Stimulated activated naive CD4-positive, alpha-beta T cell (primary cell): Measurements from ENCODE around the gene GATA2.

ENCODE experiments used
- DNase-seq, 6 experiments: peaks; one replicate each; lab custom pipeline; 2025; lab: John Stamatoyannopoulos, UW

Gene GATA2

DNA sequence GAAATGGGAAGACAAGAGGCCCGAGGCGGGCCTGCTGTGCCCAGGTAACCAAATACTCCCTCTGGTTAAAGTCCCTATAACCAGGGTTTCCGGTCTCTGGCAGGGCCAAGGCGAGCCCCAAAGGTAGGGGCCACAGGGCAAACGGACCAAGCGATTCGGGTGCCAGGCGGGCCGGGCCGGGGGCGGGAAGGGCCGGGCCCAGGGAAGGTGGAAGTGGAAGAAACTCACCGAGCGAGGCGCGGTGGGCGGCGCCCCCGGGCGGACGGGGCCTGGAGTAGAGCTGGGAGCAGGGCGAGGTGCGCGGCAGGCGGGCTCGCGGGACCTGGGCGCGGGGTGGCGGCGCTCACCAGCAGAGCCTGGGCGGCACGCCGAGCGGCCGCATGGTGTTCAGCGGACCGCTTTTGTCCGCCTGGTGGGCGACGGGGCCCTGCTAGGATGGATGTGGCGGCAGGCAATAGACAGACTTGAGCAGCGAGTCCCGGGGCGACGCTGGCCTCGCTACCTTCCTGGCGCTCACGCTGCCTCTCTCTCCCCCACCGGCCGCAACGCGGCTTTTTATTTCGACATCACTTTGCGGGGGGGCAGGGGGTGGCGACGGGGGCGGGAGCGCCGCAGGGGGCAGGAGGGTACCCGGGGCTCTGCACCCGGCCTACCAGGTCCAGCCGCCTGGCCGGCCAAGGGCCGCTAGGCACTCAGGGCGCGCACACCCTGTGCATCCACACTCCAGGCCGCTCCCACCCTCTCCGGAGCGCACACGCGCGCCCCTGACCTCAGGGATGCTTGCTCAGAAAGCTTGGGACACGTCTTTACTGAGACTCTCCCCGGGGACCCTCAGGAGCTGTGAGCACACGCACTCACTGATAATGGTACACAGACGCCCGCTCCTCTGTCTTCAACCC is at the start of gene GATA2:
Gene GATA2, minus strand, starts transcription at position 531 of the 899 bp plus-strand sequence. CDS start 6,170 bp downstream, outside the sequence.
- DNase-seq, result peak in 4 of 6 experiments; percentile 16 to 57 (median 33)

DNA sequence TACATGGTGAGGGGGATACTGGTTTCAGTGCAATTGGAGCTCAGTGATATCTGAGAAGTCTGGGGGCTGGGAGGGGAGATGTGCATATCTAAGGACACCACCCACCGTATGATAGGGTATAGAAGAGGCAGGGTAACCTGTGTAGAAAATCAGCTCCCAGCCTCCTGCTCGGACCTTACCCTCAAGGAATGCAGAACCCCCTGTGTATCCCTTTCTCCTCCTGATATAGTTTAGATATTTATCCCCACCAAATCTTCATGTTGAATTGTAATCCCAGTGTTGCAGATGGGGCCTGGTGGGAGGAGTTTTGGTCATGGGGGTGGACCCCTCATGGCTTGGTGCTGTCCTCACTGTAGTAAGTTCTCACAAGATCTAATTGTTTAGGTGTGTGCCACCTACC is 48.2 kb upstream of the GATA2 start:
- no peak for DNase-seq

DNA sequence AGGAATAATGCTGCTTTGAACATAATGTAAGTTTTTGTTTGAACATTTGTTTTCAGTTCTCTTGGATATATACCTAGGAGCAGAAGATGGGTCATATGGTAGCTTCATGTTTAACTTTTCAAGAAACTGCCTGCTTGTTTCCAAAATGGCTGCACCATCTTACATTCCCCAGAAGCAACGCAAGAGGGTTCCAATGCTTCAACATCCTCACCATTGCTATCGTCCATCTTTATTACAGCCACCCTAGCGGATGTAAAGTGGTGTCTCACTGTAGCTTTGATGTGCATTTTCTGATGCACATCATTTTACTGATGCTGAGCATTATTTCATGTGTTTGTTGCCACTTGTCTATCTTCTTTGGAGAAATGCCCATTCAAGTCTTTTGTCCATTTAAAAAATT is 46.4 kb upstream of the GATA2 start:
- DNase-seq, result no peak

DNA sequence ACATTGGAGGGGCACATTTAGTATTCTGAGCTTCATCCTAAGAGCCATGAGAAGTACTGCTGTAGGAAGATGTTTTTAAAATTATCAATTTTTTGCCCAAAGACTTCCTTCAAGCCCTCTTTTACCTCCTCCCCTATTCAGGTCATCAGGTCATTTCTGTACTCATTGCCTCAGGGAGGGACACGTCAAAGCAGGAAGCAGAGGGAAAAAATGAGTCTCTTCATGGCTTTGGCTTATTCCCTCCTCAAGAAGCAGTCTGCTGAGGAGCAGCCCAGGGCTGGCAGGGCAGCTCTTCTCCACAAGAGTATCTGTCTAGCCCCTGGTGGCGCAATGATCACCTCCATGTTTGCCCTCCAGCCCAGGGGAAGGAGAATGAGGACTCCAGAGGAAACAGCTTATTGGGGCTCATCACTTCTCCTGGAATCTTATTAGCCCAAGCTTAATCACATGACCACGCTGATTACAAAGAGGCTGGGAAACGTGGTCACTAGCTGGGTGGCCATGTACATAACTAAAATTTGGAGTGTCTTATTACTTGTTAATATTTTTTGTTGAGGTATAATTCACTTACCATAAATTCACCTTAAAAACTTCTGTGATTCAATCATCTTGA is 44.2 kb upstream of the GATA2 start:
- no peak for DNase-seq

DNA sequence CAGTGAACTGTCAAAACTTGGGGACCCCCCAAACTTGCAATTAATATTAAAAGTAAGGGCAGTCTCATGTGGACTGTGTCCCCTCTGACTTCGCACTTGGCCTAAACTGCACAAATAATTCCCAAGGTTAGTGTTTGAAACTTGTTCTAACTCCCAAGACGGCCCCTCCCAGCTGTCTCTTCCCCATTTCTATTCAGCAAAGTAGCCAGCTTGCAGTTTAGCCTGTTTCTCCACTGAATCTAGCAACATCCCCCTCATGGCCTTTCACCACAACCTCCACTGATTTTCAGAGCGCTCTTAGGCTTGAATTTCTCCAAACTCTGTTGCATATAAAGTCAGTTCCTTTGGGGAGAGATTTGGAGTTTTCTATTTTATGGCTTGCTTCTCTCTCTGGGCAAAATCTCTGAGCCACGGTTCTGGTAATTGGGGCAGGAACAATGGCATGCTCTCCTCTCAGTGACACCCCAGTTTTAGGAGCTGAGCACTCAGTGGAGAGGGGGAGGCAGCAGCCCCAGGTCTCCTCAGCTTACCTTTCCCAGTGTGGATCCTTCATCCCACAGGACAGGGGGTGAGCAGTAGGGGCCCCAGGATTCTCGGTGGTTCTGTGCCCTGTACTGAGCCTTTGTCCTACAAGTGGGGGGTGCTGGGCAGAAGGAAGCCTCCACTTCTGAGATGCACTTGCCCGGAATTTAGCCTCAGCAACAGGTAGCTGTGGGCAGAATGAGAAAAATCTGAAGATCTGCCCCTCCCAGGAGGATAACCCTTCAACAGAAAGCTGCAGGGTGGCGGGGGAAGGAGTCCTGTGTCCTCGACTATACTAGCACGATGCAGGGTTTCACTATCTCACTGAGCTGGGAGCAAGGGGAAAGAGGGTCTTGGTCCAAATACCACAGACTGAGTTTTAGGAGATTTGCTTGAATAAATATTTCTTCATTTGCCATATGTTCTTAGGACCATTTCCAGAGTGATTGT is 39.3 kb upstream of the GATA2 start:
- DNase-seq, result no peak

DNA sequence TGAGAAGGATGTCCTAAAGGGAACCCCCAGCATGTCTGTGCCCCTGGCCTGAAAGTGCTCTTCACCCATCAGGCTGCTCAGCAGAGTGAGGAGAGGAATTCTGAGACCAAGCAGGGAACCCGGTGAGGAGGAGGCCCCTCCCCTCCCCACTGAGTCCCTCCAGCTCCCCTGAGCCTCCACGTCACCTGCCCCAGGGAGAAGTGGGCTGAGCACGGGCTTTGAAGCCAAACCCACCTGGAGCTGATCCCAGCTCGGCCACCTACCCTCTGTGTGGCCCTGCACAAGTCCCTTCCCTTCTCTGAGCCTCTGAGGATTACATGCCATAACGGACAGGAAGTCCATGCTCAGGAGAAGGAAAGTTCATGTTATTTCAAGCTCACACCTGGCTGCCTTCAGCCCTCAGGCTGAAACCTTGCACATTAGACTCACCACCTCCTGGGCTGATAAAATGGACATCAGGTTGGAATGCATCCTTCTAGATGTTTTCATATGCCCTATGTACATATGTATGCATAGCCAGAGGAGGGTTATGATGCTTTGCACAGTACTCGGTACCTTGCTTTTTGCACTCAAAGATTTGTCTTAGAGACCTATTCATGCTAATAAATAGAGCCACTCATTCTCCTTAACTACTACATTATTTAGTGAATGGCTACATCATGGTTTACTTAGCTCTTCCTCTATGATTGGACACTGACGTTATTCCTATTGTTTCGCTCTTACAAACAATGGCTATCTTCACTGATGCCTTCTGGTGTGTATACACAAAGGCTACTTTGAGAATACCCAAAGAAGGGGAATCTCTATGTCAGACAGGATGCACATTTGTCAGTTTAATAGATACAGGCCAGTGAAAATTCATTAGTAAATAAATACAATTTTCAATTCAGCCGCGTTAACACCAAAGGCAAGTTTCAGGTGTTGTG is 31.6 kb upstream of the GATA2 start:
- DNase-seq, result no peak

DNA sequence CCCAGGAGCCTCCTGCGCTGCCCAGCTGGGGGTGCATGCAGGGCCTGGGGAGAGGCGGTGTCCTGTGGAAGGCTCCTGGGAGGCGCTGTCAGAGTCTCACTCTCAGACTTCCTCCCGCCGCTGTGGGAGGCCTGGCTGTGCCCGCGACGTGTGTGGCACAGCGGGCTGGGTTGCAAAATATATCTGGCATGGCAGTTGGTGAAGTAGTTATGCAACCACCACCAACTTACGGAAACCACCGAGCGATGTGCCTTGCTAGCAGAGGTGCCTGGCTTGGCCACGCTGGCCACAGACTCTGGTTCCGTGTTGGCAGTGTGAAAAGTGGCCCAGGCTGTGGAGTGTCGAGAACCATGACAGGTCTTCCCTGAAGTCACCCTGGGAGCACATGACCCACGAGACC is 30.6 kb upstream of the GATA2 start:
- DNase-seq, result no peak

DNA sequence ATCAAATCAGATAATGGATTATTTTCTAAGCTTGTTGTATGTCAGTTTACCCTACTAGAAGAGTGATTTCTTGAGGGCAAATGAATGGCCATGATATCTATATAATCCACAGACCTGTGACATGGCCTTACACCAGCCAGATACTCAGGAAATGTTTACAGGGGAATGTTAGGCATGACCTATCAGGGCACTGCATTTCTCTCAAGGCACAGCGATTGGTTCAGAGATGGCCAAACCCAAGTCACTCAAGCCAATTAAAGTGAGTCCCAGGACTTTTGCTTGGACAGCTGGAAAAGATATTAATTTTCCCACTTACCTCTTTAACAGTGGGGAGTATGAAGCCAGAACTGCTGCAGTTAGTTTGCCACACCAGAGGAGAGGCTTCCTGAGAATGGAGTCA is 28.7 kb upstream of the GATA2 start:
- no peak for DNase-seq

DNA sequence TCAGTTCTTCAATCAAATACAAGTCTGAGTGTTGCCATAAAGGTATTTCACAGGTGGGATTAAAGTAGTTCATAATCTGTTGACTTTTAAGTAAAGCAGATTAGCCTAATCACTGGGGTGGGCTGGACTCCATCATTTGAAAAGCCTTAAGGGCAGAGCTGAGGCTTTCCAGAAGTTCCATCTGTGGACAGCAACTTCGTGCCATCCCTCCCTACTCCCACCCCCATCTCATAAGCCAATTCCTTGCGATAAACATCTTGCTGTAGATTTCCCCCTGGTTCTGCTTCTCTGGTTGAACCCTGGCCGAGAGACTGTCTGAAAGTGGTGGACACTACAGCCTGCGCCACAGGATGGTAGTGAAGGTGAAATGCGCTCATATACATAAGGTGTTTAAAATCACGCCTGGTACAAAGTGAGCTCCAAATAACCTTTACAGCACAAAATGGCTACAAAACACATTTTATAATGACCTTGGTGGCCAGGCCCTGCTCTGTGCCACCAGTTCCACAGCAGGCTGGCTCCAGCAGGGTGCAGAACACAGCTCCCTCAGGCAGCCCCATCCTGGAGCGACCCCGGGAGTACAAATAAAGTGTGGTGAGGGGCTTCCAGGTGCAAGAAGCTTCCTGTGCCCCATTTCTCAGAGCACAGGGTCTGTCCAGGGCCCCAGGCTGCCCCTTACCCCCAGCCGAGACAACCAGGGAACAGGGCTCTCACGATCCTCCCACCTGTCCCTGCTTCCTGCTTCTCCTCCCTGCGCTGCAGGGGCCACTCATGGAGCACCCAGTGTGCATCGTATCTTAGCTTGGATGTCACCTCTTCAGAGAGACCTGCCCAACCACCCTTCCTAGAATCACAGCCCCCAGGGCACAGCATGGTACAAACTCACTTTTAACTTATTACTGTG is 25.8 kb upstream of the GATA2 start:
- DNase-seq, result no peak

DNA sequence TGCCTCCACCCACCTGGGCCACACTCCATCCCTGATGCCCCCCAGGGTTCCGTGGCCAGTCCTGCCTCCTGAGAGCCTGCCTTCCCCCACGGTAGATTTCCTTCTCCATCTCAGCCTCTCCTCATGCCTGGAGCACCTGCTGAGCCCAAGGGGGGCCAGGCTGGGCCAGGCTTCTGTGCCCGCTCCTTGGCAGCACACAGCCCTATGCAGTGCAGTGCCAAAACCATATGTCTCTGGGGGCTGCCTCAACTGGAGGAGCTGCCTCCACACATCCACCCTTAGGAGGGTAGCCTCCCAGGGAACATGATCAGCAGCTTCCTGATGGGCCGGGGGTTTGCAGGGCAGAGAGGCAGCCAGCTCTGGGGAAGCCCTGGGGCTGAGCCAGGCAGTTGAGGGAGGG is 24.6 kb upstream of the GATA2 start:
- no peak for DNase-seq

DNA sequence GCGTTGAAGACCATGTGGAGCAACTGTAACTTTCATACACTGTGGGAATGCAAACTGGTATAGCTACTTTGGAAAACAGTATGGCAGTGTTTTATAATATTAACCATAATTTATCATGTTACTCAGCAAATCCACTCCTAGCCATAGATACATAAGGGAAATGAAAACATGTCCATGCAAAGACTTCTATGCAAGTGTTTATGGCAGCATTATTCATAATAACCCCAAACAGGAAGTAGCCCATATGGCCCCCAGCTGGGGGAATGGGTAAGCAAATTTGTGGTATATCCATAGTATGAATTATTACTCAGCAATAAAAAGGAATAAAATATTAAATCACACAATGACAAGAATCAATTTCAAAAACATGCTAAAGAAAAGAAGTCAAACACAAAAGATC is 23.0 kb upstream of the GATA2 start:
- no peak for DNase-seq

DNA sequence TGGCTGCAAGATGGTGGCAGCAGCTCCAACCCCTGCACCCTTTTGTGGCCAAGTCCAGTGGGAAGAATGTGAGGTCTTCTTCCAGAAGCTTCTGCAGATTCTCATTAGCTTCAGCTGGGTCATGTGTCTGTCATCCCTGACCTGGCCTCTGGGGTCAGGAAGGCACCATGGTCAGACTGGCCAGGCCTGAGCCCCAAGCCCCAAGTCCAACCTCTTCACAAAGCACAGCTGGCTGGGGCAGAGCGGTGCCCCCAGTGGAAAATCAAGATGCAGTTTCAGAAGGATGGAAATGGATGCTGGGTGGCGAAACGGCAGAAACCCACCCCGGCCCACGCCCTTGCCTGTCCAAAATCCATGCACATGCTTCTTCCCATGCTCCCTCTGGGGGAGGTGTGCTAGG is 15.9 kb upstream of the GATA2 start:
- no peak for DNase-seq

DNA sequence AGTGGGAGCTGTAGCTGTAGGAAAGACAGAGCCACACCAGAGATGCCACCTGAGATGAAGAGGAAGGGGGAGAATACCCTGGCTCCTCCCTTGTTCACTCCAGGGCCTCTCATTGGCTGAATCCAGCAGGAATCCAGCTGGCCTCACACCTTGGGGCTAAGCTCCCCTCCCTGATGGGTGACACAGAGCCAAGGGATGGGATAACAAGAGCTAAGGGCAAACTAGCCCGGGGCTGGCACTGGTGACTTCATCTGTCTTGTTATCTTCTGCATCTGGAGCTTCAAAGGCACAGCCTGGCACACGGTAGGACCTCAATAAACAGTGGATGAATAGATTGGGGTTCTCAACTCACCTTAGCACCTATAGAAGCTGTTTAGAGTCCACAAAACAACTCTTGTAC is 13.8 kb upstream of the GATA2 start:
- no peak for DNase-seq

DNA sequence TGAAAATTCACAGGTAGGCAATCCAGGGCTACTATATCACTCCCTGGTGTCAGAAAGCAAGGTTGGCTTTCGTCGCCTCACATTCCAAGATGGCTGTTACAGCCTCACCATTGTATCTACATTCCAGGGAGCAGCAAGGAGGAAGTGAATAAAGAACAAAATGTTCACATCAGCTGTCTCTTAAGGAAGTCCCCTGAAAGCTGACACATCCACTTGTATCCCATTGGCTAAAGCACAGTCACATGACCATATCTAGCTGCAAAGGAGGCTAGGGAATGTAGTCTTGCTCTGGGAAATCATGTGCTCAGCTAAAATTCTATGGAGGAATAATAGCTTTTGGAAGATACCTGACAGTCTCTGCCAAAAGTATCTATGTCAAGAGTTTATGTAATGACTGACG is 12.8 kb upstream of the GATA2 start:
- no peak for DNase-seq

DNA sequence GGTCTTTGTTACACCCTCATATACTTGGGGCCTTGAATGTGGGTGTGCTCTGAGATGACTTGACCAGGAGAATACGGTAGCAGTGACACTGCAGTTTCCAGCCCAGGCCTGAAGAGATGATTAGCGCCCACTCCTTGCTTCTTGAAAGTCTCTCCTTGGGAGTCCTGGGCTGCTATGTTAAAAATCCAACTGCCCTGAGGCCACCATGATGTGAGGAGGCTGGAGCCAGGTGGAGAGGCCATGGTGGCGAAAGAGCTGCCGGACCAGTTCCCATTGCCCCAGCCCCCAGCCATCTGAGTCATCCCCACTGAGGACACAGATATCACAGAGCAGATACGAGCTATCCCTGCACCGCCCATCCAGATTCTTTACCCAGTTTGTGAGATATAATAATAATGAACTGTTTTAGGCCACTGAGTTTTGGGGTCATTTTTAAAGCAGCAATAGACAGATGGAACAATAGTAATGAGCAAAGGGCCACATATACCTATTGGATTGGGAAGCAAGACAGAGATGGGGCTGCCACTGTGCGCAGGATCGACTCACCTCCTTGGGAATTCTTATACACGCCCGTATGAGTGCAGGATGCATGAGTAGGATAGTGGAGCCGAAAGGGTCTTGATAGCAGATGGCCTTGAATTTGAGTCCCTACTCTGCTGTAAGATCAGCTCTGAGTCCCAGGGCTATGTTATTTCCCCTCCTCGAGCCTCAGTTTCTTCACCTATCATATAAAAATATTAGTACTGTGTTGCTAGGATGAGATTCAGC is 12.1 kb upstream of the GATA2 start:
- DNase-seq, result no peak

DNA sequence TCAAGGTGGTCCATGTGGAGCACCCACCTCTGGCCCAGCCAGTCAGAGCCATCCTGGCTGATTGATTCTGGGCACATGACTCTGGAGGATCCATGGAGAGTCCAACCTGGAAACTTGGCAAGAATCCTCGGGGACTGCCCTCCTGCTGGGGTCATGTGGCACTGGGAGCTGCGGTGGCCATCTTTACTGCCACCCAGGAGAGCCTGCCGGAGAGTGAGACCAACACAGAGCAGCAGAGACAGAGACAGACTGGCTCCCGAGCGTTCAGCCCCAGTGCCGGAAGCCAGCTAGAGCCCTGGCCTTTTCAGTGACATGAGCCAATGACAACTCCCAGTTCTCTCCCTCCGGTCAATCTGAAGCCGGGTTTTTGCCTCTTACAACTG is 11.5 kb upstream of the GATA2 start:
- no peak for DNase-seq

DNA sequence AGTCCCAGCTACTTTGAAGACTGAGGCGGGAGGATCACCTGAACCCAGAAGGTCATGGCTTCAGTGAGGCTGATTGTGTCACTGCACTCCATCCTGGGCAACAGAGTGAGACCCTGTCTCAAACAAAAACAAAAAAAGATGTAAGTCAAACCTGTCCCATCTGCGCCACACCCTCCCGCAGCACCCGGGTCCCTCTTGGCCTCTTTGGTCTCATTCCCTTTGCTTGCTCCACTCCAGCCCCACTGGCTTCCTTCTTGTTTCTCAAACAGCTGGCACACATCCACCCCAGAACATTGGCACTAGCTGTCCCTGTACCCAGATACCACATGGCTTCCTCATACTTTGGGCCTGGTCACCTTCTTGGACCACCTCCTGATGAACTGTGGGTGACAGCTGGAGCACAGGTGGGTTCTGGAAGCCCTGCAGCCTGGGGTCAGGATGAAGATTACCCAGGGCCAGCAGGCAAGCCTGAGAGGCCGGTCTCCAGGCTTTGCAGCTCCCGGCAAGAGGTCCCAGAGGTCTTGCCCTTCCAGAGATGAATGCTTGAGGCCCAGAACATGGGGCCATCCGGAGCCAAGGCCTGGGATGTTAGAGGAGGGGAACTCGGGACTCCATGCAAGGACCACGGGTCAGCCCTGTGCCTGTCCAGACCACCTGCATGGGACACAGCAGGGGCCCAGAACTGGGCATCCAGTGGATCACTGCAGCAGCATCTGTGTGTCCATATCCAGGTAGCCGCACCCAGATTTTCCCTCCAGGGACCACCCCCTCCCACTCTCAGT is 10.9 kb upstream of the GATA2 start:
- no peak for DNase-seq

DNA sequence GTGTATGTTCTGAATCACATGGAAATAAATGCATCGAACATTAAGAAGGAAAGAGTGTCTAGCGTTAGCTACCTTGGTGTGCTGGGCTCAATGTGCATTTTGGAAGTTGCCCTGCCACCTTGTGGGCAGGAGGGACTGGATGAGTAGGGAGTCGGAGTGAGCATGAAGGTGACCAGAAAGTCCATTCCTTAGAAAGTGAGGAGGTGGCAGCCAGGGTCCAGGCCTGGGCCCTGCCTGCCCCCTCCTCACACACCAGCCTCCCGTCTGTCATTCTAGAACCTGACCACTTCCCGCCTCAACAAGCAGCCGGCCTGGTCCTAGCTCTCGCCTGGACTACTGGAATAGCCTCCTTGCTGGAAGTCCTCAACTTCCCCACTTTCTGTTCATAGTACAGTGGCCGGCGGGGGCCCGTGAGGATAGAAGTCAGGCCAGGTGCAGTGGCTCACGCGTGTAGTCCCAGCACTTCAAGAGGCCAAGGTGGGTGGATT is 10.2 kb upstream of the GATA2 start:
- DNase-seq, result no peak

DNA sequence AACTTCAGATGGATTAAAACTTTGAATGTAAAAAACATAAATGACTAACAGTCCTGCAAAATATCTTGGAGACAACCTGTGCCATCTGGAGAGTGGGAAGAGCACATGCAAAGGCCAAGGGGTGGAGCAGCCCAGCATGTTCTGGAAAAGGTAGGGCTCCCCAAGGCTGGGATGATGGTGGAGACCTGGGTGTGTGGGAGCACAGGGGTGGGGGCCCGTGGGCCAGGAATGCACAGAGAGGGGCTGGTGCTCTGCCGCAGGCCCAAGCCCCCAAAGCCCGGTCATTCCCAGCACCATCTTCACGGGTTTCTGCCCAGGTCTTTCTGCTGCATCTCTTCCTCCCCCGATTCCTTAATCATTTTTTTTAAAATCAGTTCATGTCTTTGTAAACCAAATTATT is 9.7 kb upstream of the GATA2 start:
- DNase-seq, result no peak
